HepG2 (cell line): ENCODE data around the gene ATG9A. TPM values are rescaled to one million over a fixed set of nuclear protein-coding genes. Genes with fewer than 3 reads are reported as not detected.

Source experiments
- ISX ChIP-seq: sonication (generic); formaldehyde crosslinking; conservative IDR thresholded peaks from 2 replicates; pipeline ENCODE4 v1.5.0; 2020; ENCODE audit warnings: missing genetic modification reagents
- MTERF4 ChIP-seq: sonication (generic); formaldehyde crosslinking; IDR thresholded peaks from 2 replicates; pipeline ENCODE4 v1.8.0; 2023; ENCODE audit warnings: mild to moderate bottlenecking, missing genetic modification reagents
- NCOR1 ChIP-seq: fragments of 200-600 bp; sonication (generic); IDR thresholded peaks from 2 replicates; pipeline ENCODE4 v1.7.0; 2017; ENCODE audit warnings: antibody characterized with exemption, low read length, borderline replicate concordance
- PHB2 ChIP-seq: fragments of 450-650 bp; IDR thresholded peaks from 2 replicates; pipeline ENCODE4 v1.6.1; 2018; ENCODE audit not compliant: partially characterized antibody
- THAP9 ChIP-seq: sonication (generic); formaldehyde crosslinking; IDR thresholded peaks from 2 replicates; pipeline ENCODE4; 2020; ENCODE audit warnings: missing genetic modification reagents, mild to moderate bottlenecking, borderline replicate concordance
- ZBTB7B ChIP-seq: sonication (generic); formaldehyde crosslinking; IDR thresholded peaks from 2 replicates; pipeline ENCODE4 v1.4.0; 2020; ENCODE audit warnings: missing genetic modification reagents
- ZNF224 ChIP-seq: sonication (generic); formaldehyde crosslinking; IDR thresholded peaks from 2 replicates; pipeline ENCODE4 v1.5.0; 2020; ENCODE audit warnings: mild to moderate bottlenecking, missing genetic modification reagents
- ZNF691 ChIP-seq: sonication (generic); formaldehyde crosslinking; IDR thresholded peaks from 2 replicates; pipeline ENCODE4 v1.4.0; 2020; ENCODE audit warnings: missing genetic modification reagents, low read depth, mild to moderate bottlenecking, borderline replicate concordance
- ZNF746 ChIP-seq: sonication (generic); formaldehyde crosslinking; IDR thresholded peaks from 2 replicates; pipeline ENCODE4 v1.8.0; 2022; ENCODE audit warnings: mild to moderate bottlenecking, missing genetic modification reagents
- ZNF780A ChIP-seq: sonication (generic); formaldehyde crosslinking; IDR thresholded peaks from 2 replicates; pipeline ENCODE4 v1.8.0; 2022; ENCODE audit warnings: mild to moderate bottlenecking, missing genetic modification reagents, moderate library complexity
- polyA plus RNA-seq, 8 experiments: library from polyadenylated mRNA; depleted of rRNA in 3 of 8; stranded (reverse) in 7 of 8; unstranded in 1 of 8; fragments of >200 nt; fragmentation: Illumina TruSeq in 4 of 8; extraction: Trizol in 4 of 8; gene quantifications; 2 replicates each; pipeline versions ENCODE4 v1.2.1 to v1.2.3, GENCODE V29; 2011 to 2016; ENCODE audit warnings: low read depth in 4 of 8, missing spikeins in 1 of 8, mixed read lengths in 1 of 8; ENCODE audit not compliant: insufficient read depth in 1 of 8
- total RNA-seq, 5 experiments: library from RNA; depleted of rRNA; stranded (reverse); fragments of >200 nt; fragmentation: Illumina TruSeq; extraction: Trizol; gene quantifications; 2 replicates each; pipeline ENCODE4 v1.2.3, GENCODE V29; 2016; ENCODE audit warnings: low read depth in 1 of 5
- TF ChIP-seq, protein P1 (sequence below): sonication (generic); formaldehyde crosslinking; IDR thresholded peaks from 2 replicates; pipeline ENCODE4 v1.4.0; 2020; ENCODE audit warnings: mild to moderate bottlenecking, missing genetic modification reagents, borderline replicate concordance
- TF ChIP-seq, protein P2 (sequence below): sonication (generic); formaldehyde crosslinking; IDR thresholded peaks from 2 replicates; pipeline ENCODE4 v1.4.0; 2020; ENCODE audit warnings: missing genetic modification reagents
- TF ChIP-seq, protein P3 (sequence below): sonication (generic); formaldehyde crosslinking; IDR thresholded peaks from 2 replicates; pipeline ENCODE4 v1.5.0; 2020; ENCODE audit warnings: missing genetic modification reagents

ATG9A gene
- total and polyA plus RNA-seq, 2 of the 13 experiments (the other 11 are each of a cell fraction or from before 2014, with no cell fraction given): 35.0 to 131 TPM

DNA sequence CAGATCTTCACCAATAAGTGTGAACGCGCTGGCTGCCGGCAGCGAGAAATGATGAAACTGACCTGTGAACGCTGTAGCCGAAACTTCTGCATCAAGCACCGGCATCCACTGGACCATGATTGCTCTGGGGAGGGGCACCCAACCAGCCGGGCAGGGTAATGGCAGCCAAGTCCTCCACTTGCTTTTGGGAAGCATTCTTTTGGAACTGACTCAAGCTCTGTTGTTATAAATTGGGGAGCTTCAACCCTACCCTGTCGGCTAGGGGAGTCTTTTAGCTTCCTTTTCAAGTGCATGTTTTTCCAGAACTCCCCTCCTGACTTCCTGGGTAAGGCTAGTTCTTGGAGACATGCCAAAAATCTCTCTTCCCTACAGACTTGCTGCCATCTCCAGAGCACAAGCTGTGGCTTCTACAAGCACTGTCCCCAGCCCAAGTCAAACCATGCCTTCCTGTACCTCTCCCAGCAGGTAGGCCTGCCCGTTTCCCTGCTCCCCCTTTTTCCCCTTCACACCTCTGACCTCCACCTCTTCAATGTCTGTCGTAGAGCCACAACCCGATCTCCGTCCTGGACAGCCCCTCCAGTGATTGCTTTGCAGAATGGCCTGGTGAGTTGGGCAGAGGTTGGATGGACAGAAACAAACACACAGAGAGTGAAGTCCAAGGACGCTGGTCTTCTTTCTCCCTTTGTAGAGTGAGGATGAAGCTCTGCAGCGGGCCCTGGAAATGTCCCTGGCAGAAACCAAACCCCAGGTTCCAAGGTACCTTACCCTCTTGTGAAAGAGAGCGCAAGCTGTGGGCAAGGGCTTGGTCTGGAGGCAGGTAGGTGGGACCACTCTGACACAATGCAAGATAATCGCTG is 21.3 kb downstream of the ATG9A start (continued):
- TF ChIP-seq, protein P1, sequence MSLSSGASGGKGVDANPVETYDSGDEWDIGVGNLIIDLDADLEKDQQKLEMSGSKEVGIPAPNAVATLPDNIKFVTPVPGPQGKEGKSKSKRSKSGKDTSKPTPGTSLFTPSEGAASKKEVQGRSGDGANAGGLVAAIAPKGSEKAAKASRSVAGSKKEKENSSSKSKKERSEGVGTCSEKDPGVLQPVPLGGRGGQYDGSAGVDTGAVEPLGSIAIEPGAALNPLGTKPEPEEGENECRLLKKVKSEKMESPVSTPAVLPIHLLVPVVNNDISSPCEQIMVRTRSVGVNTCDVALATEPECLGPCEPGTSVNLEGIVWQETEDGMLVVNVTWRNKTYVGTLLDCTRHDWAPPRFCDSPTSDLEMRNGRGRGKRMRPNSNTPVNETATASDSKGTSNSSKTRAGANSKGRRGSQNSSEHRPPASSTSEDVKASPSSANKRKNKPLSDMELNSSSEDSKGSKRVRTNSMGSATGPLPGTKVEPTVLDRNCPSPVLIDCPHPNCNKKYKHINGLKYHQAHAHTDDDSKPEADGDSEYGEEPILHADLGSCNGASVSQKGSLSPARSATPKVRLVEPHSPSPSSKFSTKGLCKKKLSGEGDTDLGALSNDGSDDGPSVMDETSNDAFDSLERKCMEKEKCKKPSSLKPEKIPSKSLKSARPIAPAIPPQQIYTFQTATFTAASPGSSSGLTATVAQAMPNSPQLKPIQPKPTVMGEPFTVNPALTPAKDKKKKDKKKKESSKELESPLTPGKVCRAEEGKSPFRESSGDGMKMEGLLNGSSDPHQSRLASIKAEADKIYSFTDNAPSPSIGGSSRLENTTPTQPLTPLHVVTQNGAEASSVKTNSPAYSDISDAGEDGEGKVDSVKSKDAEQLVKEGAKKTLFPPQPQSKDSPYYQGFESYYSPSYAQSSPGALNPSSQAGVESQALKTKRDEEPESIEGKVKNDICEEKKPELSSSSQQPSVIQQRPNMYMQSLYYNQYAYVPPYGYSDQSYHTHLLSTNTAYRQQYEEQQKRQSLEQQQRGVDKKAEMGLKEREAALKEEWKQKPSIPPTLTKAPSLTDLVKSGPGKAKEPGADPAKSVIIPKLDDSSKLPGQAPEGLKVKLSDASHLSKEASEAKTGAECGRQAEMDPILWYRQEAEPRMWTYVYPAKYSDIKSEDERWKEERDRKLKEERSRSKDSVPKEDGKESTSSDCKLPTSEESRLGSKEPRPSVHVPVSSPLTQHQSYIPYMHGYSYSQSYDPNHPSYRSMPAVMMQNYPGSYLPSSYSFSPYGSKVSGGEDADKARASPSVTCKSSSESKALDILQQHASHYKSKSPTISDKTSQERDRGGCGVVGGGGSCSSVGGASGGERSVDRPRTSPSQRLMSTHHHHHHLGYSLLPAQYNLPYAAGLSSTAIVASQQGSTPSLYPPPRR: peak; percentile 62; the same call in 1 of the 2 replicates
- TF ChIP-seq, protein P2, sequence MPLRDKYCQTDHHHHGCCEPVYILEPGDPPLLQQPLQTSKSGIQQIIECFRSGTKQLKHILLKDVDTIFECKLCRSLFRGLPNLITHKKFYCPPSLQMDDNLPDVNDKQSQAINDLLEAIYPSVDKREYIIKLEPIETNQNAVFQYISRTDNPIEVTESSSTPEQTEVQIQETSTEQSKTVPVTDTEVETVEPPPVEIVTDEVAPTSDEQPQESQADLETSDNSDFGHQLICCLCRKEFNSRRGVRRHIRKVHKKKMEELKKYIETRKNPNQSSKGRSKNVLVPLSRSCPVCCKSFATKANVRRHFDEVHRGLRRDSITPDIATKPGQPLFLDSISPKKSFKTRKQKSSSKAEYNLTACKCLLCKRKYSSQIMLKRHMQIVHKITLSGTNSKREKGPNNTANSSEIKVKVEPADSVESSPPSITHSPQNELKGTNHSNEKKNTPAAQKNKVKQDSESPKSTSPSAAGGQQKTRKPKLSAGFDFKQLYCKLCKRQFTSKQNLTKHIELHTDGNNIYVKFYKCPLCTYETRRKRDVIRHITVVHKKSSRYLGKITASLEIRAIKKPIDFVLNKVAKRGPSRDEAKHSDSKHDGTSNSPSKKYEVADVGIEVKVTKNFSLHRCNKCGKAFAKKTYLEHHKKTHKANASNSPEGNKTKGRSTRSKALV (CRISPR knock-in tag): no peak
- peak; percentile 42; the same call in 1 of the 2 replicates for TF ChIP-seq MTERF4
- no peak for TF ChIP-seq ISX (CRISPR knock-in tag)
- no peak for TF ChIP-seq PHB2
- TF ChIP-seq ZNF746 (CRISPR knock-in tag): peak; percentile 35; the same call in 1 of the 2 replicates
- TF ChIP-seq THAP9 (CRISPR knock-in tag): peak; percentile 67; the same call in 1 of the 2 replicates
- no peak; the same call in 1 of the 2 replicates for TF ChIP-seq ZNF780A (CRISPR knock-in tag)
- TF ChIP-seq ZBTB7B (CRISPR knock-in tag): peak; percentile 87
- TF ChIP-seq ZNF691 (CRISPR knock-in tag): peak; percentile 94
- no peak for TF ChIP-seq ZNF224 (CRISPR knock-in tag)
- TF ChIP-seq, protein P3, sequence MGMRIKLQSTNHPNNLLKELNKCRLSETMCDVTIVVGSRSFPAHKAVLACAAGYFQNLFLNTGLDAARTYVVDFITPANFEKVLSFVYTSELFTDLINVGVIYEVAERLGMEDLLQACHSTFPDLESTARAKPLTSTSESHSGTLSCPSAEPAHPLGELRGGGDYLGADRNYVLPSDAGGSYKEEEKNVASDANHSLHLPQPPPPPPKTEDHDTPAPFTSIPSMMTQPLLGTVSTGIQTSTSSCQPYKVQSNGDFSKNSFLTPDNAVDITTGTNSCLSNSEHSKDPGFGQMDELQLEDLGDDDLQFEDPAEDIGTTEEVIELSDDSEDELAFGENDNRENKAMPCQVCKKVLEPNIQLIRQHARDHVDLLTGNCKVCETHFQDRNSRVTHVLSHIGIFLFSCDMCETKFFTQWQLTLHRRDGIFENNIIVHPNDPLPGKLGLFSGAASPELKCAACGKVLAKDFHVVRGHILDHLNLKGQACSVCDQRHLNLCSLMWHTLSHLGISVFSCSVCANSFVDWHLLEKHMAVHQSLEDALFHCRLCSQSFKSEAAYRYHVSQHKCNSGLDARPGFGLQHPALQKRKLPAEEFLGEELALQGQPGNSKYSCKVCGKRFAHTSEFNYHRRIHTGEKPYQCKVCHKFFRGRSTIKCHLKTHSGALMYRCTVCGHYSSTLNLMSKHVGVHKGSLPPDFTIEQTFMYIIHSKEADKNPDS (CRISPR knock-in tag): peak; percentile 46; the same call in 1 of the 2 replicates
- TF ChIP-seq NCOR1: peak; percentile 94
